HepG2 (cell line): Measurements from ENCODE around the gene SLC5A3. TPM values are rescaled to one million over a fixed set of nuclear protein-coding genes. Genes with fewer than 3 reads are reported as not detected.

ENCODE experiments used
- ATAC-seq: fragments of 200-7000 bp; cut with Tn5 transposase; 3 replicates; pipeline ENCODE4 v1.9.1; 2020; ENCODE audit warnings: mild to moderate bottlenecking, moderate library complexity
- BruUV-seq: library from RNA; stranded (reverse); fragments of 400-500 nt; replicated peaks from 2 replicates; lab custom pipeline; 2021; lab: Mats Ljungman, UMichigan
- CTCF ChIA-PET: fragments of 300-600 bp; formaldehyde crosslinking; extraction: SDS; loops from one replicate; lab custom pipeline; 2021; ENCODE audit warnings: low total read pairs, inconsistent platforms, low intra/inter-chr PET ratio; lab: Yijun Ruan, JAX
- POLR2A ChIA-PET: fragments of 350-600 bp; sonication (Branson Sonifier 250); formaldehyde crosslinking; loops from one replicate; lab custom pipeline; 2020; ENCODE audit warnings: antibody characterized with exemption, inconsistent platforms; lab: Yijun Ruan, JAX
- DNase-seq: peaks from one replicate; pipeline ENCODE4 v3.0.0-alpha.2; 2015; ENCODE audit warnings: low spot score
- FAIRE-seq: peaks from 3 replicates; lab custom pipeline; 2011; peaks lifted over from hg19 to GRCh38; lab: Jason Lieb, UNC
- H2AFZ ChIP-seq: one replicate; pipeline ENCODE4 v1.6.1; 2011; ENCODE audit warnings: low read length, inconsistent platforms
- H3K27ac ChIP-seq: fragments of 300-600 bp; 3 replicates; pipeline ENCODE4 v1.8.0; 2011; ENCODE audit warnings: mixed run types, mild to moderate bottlenecking, mixed read lengths, low read length, inconsistent platforms; ENCODE audit not compliant: insufficient read depth; ENCODE audit errors: extremely low read length
- H3K27me3 ChIP-seq, 2 experiments: fragments of 200-600 bp in 1 of 2; 2 replicates in 1 of 2; 3 replicates in 1 of 2; pipeline versions ENCODE4 v1.6.0 to v1.8.0; 2011; ENCODE audit warnings: low read length in 2 of 2, mild to moderate bottlenecking in 2 of 2, moderate library complexity in 2 of 2, inconsistent platforms in 1 of 2; ENCODE audit not compliant: insufficient read depth in 2 of 2, control insufficient read depth in 1 of 2
- H3K36me3 ChIP-seq, 2 experiments: fragments of 200-600 bp in 1 of 2; replicated peaks in 1 of 2; 2 replicates in 1 of 2; 3 replicates in 1 of 2; pipeline versions ENCODE4 v1.5.1 to v1.8.0; 2011; ENCODE audit warnings: low read length in 2 of 2, inconsistent platforms in 1 of 2; ENCODE audit not compliant: insufficient read depth in 2 of 2, control insufficient read depth in 1 of 2
- H3K4me1 ChIP-seq: 2 replicates; pipeline ENCODE4 v1.5.1; 2012; ENCODE audit warnings: low read length, inconsistent platforms; ENCODE audit not compliant: insufficient read depth
- H3K4me2 ChIP-seq: 2 replicates; pipeline ENCODE4 v1.6.0; 2011; ENCODE audit warnings: low read depth, low read length, inconsistent platforms
- H3K4me3 ChIP-seq, 3 experiments: fragments of 200-600 bp in 1 of 3; sonication (generic), shearing (Covaris generic) in 1 of 3; replicated peaks in 1 of 3; 2 replicates each; pipeline ENCODE4 v1.5.1; 2011 to 2016; ENCODE audit warnings: low read length in 3 of 3, inconsistent platforms in 2 of 3, low read depth in 2 of 3, mild to moderate bottlenecking in 2 of 3, control low read depth in 1 of 3, mixed read lengths in 1 of 3; ENCODE audit not compliant: insufficient read depth in 1 of 3
- H3K79me2 ChIP-seq: one replicate; pipeline ENCODE4 v1.6.1; 2011; ENCODE audit warnings: low read length, inconsistent platforms; ENCODE audit not compliant: insufficient read depth
- H3K9ac ChIP-seq: 2 replicates; pipeline ENCODE4 v1.6.0; 2011; ENCODE audit warnings: mild to moderate bottlenecking, low read depth, low read length, inconsistent platforms; ENCODE audit not compliant: insufficient read depth
- H3K9me3 ChIP-seq: 2 replicates; pipeline ENCODE4 v1.5.1; 2012; ENCODE audit warnings: mild to moderate bottlenecking, low read length
- H4K20me1 ChIP-seq: 2 replicates; pipeline ENCODE4 v1.6.0; 2011; ENCODE audit warnings: inconsistent platforms, mild to moderate bottlenecking, low read length, moderate library complexity; ENCODE audit not compliant: insufficient read depth
- KAT8 ChIP-seq: IDR thresholded peaks from 2 replicates; pipeline ENCODE4 v1.6.1; 2016; ENCODE audit warnings: missing genetic modification reagents, missing compliant biosample characterization
- POLR2G ChIP-seq: fragments of 200-400 bp; formaldehyde crosslinking; IDR thresholded peaks from 2 replicates; pipeline ENCODE4 v1.6.1; 2018; ENCODE audit warnings: mild to moderate bottlenecking, low read depth, low read length, moderate library complexity
- ZFP82 ChIP-seq: sonication (generic); formaldehyde crosslinking; IDR thresholded peaks from 2 replicates; pipeline ENCODE4 v1.5.1; 2020; ENCODE audit warnings: mild to moderate bottlenecking, missing genetic modification reagents, borderline replicate concordance
- ZNF646 ChIP-seq: sonication (generic); formaldehyde crosslinking; IDR thresholded peaks from 2 replicates; pipeline ENCODE4 v1.9.0; 2021; ENCODE audit warnings: mild to moderate bottlenecking, missing genetic modification reagents
- ZNF7 ChIP-seq: IDR thresholded peaks from 2 replicates; pipeline ENCODE4 v1.6.1; 2016; ENCODE audit warnings: missing biosample characterization, missing genetic modification reagents
- ZSCAN31 ChIP-seq: sonication (generic); formaldehyde crosslinking; IDR thresholded peaks from 2 replicates; pipeline ENCODE4 v1.5.0; 2020; ENCODE audit warnings: low read depth, mild to moderate bottlenecking, missing genetic modification reagents
- WGBS: methylation state at CpG from one replicate; pipeline ENCODE4 v1.1.6; 2017; ENCODE audit warnings: low lambda C conversion rate; 5-methylcytosine and 5-hydroxymethylcytosine counted together
- in situ Hi-C: cut with HindIII; loops from 2 replicates; pipeline ENCODE4 v1.10.0; 2017; ENCODE audit warnings: low pct_unique_long_range_greater_than_20kb; ENCODE audit not compliant: extremely low pct_ligation_motif_present
- intact Hi-C: fragments of 100-400 bp; cut with micrococcal nuclease; formaldehyde crosslinking; loops from one replicate; pipeline ENCODE4 v1.10.0; 2022; ENCODE audit not compliant: unreplicated experiment
- polyA plus RNA-seq, 8 experiments: library from polyadenylated mRNA; depleted of rRNA in 3 of 8; stranded (reverse) in 7 of 8; unstranded in 1 of 8; fragments of >200 nt; fragmentation: Illumina TruSeq in 4 of 8; extraction: Trizol in 4 of 8; gene quantifications; 2 replicates each; pipeline versions ENCODE4 v1.2.1 to v1.2.3, GENCODE V29; 2011 to 2016; ENCODE audit warnings: low read depth in 4 of 8, missing spikeins in 1 of 8, mixed read lengths in 1 of 8; ENCODE audit not compliant: insufficient read depth in 1 of 8
- total RNA-seq, 5 experiments: library from RNA; depleted of rRNA; stranded (reverse); fragments of >200 nt; fragmentation: Illumina TruSeq; extraction: Trizol; gene quantifications; 2 replicates each; pipeline ENCODE4 v1.2.3, GENCODE V29; 2016; ENCODE audit warnings: low read depth in 1 of 5

The SLC5A3 gene
- total and polyA plus RNA-seq, 2 of the 13 experiments (the other 11 are each of a cell fraction or from before 2014, with no cell fraction given) = 5.6 to 11.2 TPM

- intact Hi-C loops (no loop called here), in situ Hi-C loops (no loop called here)
- Histone ChIP-seq H3K4me3 (no peak overlapping the region), H3K9me3 (no peaks in the 10 kb centered on the region), H3K9ac (no peak overlapping the region), H3K4me1 (peaks cover 20% of the 10 kb centered on the region), H2AFZ (no peak overlapping the region), H4K20me1 (no peaks in the 10 kb centered on the region), H3K27me3 (no peaks in the 10 kb centered on the region), H3K27ac (no peak overlapping the region), H3K36me3 (no peaks in the 10 kb centered on the region), H3K4me2 (no peak overlapping the region), H3K79me2 (peaks cover 4% of the 10 kb centered on the region)
- POLR2A ChIA-PET = no interaction called here
- ATAC-seq (no peak), FAIRE-seq (no peak), DNase-seq (no peak)
- WGBS = 66% methylated on average over 2 of the region's 2 CpGs
- TF ChIP-seq POLR2G (no peak), KAT8 (no peak), ZNF7 (CRISPR knock-in tag) (no peak), ZNF646 (CRISPR knock-in tag) (no peak), ZFP82 (CRISPR knock-in tag) (no peak), ZSCAN31 (CRISPR knock-in tag) (no peak)
- CTCF ChIA-PET = no interaction called here
- BruUV-seq = no TSS peak
Measured at GRCh38 chr21:34113842-34114241, 40.5 kb downstream of the SLC5A3 start.
